NCI-H2227 treated with DMSO at 0.1 percent for 48 hours (cell line): ENCODE results near the gene TP63.

Experiments
- DNase-seq: peaks from one replicate; lab custom pipeline; 2025; lab: John Stamatoyannopoulos, UW

The TP63 gene

DNA sequence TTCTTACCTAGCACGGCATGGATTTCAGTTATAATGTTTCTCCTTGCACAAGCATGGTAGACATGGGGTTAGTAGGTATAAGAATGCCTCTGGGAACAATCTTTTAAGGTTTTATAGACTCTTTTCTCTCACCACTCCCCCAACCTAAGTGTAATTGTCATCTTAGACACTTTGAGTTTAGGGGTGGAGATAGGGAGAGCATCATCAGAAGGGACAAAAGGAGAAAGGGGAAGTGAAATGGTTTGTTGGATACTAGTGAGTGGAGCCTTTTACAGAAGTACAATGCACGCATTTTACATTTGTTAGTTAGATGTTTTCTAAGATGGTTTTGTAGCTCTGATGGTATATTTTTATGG lies 189.2 kb downstream of the TP63 start:
- DNase-seq = no peak

DNA sequence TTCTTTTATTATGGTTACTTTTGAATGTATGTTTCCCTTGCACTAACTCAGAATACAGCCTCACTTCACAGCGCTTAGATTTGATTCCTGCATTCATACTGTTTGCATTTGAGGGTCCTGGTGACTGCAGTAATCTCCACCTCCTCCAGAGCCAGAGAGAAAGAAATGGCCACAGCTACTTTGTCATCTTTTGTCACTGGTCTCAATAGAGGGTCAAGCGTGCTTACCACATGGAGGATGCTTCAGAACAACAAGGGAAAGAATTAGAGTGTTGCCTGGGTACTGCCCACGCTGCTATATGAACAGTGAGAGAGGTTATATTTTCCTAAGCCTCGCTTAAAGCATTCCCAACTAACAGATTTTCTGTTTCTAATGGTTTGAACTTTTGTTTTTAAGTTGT lies 190.1 kb downstream of the TP63 start:
- no peak for DNase-seq

DNA sequence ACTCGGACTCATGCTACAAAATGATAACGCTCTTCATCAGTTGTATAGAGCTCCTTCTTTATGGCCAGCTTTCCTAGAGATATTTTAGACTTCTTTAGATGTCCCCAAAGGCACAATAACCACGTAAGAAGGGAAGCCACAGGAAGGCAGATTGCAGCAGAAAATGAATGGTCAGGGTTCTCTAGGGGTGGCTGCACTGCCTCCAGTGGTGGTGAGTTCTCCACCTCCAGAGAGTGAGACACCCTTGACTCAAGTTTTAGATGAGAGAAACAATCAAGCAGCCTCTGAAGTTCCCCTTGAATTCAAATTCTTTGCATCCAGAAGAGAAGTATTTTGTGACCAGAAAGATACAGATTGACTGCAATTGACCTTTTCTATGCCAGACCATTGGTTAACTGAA lies 191.5 kb downstream of the TP63 start:
- DNase-seq = no peak

DNA sequence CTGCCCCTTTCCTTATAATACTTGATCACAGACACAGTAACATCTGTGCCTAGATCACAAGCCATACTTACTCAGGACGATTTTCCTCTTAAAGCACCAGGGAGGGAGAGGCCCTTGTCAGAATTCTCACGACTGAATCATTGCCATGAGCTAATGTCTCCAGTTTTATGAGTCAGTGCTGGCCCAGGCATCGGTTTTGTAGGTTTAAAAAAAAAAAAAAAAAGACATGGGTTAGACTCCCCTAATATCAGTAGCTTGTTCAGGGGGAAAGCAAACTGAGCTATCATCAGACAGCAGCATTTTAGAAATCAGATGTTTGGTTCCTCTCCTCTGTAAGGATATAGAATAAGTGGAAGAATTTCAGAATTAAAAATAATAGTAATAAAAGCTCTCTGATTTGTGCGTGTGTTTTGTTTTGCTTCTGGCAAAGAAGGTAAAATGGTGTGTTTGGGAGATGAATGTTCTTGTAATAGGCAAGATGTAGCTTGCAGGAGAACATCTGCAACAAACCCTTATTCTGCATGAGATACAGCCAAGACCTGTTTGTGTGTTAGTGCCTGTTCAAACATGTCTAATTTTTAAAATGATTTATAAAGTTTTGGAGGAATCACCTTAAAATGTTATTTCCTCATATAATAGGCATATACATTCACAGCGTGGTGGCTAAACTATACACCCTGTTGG lies 193.6 kb downstream of the TP63 start:
- DNase-seq = no peak

DNA sequence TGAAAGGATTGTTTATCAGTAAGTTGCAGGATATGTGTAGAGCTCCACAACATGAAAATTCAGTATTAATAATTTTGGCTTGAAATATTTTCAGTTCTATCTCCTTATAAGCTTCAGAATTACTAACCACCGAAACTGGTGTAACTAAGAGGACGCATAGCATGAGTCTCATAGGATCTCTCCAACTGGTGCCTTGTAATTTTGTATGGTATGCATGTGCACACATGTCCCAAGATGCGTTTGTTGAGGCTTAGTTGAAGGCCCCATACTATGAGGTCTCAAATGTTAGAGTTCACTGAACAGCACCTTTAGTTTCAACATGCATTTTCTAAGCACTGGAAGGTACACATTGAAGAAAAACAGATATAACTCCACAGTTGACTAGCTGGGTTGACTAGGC lies 195.4 kb downstream of the TP63 start:
- DNase-seq = no peak

DNA sequence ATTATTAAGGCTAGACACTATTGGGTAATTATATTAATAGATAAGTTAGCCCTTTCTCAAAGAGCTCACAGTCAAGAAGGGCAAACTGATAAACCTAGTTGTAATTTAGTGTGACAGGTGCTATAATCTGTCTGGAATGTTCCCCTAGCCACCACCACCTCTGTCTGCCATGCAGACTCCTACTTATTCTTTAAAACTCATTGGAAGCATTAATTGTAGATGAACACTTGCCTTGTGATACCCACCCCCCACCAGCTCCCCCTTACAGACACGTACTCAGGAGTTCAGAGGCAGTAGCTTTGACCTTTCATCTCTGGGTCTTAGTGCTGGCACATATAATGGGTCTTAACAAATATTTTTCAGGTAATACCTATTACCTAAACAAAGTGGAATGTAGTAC lies 195.9 kb downstream of the TP63 start:
- no peak for DNase-seq

DNA sequence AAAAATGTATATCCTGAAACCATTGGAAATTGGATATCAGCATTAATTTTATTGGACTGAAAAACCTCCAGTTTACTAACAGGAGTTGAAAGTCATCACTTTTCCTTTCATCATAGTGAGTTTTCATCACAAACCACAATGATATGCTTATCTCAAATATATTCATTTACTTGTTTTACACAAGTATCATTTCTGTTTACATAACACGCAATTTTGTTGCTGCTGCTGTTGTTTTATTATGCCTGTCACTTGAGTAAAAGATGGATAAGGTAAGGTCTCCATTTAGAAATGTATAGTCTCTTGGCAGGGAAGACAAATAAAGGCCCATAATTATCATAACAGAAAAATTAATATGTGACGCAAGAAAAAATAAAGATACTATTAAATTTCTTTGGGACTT lies 199.2 kb downstream of the TP63 start:
- no peak for DNase-seq

DNA sequence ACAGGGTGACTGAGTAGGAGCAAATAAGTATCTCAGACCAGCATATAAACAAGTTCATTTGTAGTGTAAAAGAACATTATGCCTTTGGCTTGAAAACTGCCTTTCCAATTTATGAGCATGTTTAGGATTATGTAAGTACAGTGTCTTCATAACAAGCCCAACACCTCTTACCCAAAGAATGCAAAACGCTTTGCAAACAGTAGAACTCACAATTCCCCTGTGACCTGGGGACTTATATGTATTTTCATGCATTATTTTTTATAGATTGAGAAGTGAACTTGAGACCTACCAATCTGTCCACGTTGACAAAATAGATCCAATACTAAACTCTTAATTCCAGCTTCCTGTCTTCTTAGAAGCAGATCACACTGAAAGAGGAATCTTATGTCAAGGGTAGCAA lies 202.1 kb downstream of the TP63 start:
- DNase-seq = no peak

DNA sequence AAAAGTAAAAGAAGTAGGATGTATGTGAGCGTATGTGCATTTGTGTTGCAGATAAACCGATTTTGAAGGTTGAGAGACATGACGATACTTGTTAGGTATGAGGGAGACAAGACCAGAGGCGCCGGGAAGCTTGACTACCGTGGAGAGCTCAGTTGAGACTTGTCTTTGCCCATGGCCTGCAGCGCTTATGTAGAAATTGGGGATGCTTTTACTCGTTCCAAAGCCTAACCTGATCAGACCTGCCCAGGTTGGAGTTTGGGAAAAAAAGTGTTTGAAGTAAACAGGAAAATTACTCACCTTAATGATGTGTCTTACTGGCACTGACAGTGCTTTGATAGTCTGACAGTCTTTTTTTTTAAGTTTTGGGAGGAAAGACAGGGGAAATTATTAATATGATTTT lies 202.8 kb downstream of the TP63 start:
- DNase-seq = no peak

DNA sequence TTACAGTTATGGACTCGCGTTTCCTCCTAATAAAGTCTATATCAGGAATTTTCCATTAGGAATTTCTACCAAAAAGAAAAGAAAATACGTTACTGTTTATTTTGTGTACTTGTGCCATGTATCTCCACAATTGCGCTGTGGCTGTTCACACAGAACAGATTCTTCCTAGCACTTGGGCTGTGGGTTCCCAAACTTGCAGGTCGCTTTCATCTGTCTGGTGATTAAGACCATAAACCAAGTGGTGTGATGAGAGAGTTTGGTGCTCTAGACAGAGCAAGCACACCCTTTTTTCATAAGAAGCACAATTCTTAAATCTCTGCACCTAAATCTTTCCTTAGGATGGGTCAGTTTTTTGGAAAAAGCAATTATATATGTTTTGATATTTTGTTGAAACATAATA lies 203.3 kb downstream of the TP63 start:
- no peak for DNase-seq

DNA sequence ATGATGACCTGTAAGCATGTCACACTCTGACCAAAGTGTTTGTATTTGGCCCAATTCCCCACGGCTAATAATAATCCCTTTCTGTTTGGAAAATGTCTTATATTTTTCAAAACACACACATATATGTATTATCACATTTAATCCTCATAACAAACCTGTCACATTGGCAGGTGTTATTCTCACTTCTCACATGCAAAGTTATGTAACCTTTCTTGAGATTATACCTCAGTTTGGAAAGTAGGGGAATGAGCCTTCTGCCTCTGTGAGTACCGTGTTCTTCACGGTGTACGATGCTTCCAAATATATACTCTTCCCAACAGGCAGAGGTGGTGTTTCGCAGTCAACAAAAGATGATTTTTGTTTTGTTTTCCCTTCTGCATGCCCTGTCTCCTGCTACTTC lies 205.6 kb downstream of the TP63 start:
- no peak for DNase-seq

DNA sequence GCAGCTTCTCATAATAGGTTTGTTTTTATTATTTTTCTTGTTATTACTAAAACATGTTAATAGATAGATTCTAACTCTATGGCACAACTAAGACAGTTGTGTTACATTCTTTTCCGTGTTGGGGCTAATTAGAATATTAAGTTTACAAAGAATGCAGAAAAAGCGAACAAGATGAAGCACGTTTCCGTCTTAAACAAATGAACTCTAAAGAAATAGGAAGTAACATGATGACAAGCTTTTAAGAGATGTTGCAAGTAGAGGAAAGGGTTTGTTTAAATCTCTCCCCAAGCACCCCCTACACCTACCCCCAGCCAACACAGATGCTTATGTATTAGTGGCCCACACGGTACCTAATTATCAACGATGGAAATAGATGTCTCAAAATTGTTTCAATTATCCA lies 207.1 kb downstream of the TP63 start:
- DNase-seq = no peak

DNA sequence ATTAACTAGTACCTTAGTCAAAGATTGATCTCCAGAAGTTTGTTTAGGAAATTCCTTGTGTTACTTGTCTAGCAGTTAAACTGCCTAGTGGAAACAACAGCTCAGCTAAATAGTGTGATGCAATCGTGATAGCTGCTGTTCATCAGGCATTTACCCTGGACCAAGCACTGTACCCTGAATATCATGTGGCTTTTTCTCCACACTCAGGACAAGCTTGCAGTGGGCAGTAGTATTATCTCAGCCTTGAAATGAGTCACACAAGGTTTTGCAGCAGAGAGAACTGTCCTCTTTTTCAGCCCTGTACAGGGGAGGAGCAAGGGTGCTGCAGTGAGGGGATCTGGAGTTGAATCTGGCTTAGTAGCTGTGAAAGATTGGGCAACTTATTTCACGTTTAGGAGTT lies 208.4 kb downstream of the TP63 start:
- no peak for DNase-seq

DNA sequence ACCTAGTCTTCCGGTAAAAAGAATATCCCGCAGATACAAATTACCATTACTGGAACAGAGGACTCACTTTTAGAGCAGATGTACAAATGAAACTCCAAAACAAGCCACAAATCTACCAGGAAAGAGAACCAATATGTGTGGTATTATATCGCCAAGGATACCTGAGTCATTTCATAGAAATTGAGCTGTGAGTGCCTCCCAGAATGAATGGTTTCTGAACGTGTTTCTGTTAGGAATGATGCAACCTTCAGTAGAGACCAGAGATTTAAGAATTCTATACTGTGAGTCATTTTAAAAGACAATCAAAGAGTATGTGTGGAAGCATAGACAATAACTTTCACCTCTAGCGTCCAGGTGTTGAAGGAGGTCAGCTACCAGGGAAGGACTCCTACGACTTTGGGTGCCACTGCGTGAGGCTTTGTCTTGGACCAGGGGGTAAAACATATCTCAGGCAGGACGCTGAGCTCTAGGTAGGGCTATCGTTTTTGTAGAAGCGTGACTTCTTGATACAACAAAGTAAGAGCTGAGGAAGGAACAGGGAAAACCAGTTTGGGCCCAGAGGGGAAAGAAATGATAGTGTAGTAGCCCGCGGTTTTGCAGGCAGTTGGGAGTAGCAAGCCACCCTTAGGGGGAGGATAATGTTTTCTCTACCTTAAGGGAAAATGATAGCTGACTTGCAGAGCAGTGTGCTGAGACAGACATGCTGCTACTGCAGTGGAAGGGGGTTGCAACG lies 210.4 kb downstream of the TP63 start:
- no peak for DNase-seq

DNA sequence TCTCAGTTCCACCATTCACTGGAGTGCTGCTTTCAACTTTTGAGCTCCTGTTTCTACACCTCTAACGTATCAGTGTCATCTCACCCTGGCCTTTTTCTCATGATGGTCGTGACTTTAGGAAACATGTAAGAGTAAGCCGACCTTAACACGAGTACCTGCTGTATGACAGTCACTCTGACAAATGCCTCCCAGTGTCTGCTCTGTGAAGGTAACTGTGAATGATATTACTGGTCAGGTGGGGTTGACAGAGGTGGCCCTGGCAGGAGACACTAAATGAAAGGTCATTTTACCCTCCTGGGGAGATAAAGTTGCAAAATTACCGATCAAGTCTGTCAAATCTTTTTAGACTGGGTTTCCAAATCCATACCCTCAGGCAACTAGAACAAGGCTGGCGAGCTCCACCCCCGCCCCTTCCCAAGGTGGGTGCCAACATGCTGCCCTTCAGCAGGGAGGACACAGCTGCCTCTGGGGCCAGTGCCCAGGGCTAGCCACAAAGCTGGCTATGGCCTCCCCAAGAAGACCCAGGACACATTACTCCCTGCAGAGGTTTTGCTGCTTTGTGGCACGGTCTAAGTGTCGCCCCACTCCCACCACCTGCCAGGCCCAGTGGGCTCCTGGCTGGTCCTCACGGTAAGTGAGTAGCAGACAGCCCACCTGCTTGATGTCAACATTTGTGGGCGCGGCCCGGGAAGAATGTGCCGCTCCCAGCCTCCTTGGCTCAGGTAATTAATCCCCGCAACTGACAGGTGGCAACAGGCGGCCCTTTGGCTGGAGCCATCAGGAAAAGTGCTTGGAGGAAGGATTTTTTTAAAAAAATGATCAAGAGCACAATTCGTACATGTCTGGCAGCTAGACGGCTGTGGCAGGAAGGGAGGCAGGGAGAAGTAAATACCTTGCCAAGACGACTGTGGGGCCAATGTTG lies 211.8 kb downstream of the TP63 start:
- no peak for DNase-seq

DNA sequence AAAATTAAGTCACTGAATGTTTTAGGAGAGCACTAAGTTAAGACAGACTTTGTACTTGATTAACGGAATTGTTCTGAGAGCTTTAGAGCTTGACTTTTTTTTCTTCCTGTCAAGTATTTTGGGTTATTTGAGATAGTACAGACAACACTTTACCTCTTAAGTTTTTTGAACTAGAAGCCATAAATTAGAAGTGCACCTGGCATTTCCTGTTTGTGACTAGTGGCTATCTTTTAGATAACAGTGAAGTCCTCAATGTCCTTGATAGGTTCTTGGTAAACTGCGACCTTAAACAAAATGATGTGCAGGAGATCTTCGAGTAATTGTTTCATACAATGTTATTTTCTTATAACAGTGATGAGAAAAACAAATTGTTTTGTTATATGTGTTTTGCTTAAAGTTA lies 213.9 kb downstream of the TP63 start:
- DNase-seq = no peak

DNA sequence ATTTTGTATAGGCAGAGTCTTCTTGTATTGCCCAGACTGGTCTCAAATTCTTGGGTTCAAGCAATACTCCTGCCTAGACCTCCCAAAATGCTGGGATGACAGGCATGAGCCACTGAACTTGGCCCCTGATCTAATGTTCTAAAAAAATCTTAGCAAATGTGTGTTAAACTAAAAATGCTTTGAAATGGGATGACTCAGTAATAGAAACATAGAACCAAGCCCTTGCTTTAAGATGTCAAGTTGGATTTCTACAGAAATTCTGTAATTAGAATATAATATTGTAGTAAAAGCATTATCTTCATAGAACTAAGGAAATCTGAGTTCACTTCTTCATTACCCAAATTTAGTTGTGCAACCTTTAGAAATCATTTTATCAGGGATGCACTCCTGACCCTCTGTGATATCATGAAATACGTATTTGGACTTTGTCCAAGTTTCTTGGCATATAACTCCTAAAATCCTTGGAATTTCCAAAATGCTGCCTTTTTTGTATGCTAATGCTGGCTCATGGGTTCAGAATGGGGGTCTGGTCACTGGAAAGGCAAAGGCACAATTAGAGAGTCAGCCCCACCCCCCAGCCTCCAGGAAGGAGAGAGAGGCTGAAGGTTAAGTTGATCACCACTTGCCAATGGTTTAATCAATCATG lies 217.3 kb downstream of the TP63 start:
- DNase-seq = no peak

DNA sequence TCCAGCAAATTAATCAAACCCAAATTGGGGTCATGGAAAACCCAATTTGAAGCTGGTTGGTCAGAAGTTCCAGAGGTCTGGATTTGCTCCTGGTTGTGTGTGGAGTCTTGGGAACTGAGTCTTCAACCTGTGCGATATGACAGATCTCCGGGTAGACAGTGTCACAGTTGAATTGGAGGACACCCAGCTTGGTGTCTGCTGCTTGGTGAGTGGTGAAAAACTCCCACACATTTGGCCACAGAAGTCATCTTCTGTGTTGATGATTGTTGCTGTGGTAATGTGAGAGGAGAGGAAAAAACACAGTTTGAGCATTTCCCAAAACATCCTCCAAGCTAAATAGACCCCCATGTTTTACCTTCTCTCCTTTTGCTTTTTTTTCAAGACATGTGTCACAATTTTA lies 218.1 kb downstream of the TP63 start:
- no peak for DNase-seq

DNA sequence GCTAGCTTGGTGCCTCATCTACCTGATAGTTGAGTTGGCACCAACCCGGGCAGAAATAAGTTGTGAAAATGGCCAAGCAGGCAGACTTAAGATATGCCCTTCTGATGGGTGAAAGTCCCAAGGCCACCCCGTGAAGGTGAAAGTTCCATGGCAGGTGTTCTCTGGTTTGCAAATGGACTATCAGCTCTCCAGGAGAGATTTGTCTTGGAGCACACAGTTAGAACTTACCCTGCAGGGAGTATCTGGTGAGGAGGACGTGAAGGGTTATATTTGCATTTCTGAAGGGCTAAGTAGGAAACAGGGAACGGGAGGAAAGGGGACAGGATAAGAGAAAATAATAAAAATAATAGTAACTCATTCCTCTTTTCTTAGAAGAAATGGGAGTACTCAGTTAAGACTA lies 220.5 kb downstream of the TP63 start:
- DNase-seq = no peak

DNA sequence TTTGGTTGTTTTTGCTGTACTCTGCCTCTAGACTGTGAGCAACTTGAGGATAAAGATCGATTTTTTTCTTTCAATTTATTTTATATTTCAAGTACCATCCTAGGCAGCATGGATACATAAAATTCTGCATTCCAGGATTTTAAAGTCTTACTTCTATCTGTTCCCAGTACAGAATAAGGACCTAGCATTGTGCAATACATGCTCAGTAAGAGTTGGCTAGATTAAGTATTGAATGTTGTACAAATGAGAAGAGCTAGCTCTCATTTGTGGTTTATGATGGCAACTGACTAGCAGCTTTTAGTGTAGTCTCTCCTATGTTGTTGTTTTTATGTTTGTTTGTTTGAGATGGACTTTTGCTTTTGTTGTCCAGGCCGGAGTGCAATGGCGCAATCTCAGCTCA lies 222.7 kb downstream of the TP63 start:
- DNase-seq = no peak

DNA sequence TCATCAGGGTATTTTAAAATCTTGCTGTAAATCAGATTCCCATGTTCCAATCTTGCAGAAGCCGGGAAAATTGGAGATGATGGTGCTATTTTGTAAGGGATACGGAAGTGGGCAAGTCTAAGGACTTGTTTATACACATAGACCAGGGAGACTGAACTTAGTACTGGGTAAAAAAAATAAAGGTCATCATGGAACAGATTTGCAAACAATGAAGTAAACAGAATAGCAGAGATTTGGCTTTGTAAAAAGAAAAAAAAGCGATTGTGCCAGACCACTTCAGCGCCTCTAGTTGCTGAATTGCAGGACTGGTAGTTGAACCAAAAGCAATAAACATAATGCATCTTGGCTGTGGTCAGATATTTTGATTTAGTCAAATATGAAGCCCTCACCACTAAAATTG lies 229.1 kb downstream of the TP63 start:
- no peak for DNase-seq

DNA sequence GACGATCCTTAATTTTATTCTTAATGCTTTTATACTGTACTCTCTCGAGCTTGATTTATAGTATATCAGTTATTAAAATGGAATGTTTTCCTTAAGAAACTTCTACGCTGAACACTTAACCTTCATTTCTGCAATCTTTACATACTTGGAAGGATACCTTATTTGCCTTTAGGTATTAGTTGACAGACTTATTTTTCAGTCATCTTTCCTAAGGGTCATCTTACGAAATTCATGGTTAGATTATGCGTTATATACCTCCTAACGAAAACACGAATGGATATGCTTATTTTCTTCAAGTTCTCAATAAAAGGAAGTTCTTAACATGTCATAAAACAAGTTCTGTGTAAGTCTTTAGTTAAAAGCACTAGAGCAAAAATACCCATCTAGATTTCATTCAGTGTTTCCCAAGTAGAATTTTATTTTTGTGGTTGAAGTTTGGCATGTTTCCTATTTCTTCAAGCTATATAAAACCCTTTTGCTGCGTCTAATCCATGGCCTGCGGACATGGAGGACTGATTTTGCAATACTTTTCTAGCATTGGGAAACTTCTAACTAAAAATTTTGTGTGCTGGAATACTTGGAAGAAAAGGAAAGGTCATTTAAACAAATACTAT lies 231.3 kb downstream of the TP63 start:
- no peak for DNase-seq
